ENCODE data around the gene RGS17.

- no peak for TF ChIP-seq CTCF (IDR thresholded peaks at IDR 0.05)
- no peak for TF ChIP-seq POLR2A (IDR thresholded peaks at IDR 0.05)
Observed at GRCh38 chr6:153138930-153139329, 7.8 kb upstream of the RGS17 start.

Data from uterus (tissue), 2 donors.